HEK293 (cell line): ENCODE measurements around the gene KCNJ6.

Experiments
- CTCF ChIA-PET: fragments of 350-600 bp; formaldehyde crosslinking; extraction: SDS; loops from one replicate; lab custom pipeline; 2021; ENCODE audit warnings: antibody characterized with exemption; lab: Yijun Ruan, JAX
- POLR2A ChIA-PET: fragments of 300-600 bp; formaldehyde crosslinking; extraction: SDS; loops from one replicate; lab custom pipeline; 2020; ENCODE audit warnings: antibody characterized with exemption, inconsistent platforms; lab: Yijun Ruan, JAX
- H3K27ac ChIP-seq: fragments of 200-500 bp; sonication (Bioruptor generic); 2 replicates; pipeline ENCODE4 v1.5.1; 2014; ENCODE audit warnings: low read depth, low read length, control low read depth, inconsistent platforms; ENCODE audit errors: extremely low read depth
- H3K36me3 ChIP-seq, 2 experiments: fragments of 200-500 bp in 1 of 2; sonication (Bioruptor generic) in 1 of 2; 1 replicate in 1 of 2; 2 replicates in 1 of 2; pipeline ENCODE4 v1.5.1; 2014 to 2017; ENCODE audit warnings: inconsistent platforms in 2 of 2, low read length in 2 of 2; ENCODE audit not compliant: control insufficient read depth in 2 of 2, insufficient read depth in 1 of 2
- H3K4me1 ChIP-seq: fragments of 200-500 bp; sonication (Bioruptor generic); 2 replicates; pipeline ENCODE4 v1.5.1; 2014; ENCODE audit warnings: mild to moderate bottlenecking, low read length, inconsistent platforms; ENCODE audit not compliant: control insufficient read depth, insufficient read depth
- H3K4me3 ChIP-seq: 2 replicates; pipeline ENCODE4 v1.5.1; 2011; ENCODE audit warnings: low read depth, mild to moderate bottlenecking, control low read depth, low read length, moderate library complexity
- H3K9me3 ChIP-seq: fragments of 200-500 bp; sonication (Bioruptor generic); 2 replicates; pipeline ENCODE4 v1.5.1; 2014; ENCODE audit warnings: low read depth, low read length, inconsistent platforms; ENCODE audit not compliant: control insufficient read depth, insufficient read depth
- ATF2 ChIP-seq: fragments of 450-650 bp; formaldehyde crosslinking; IDR thresholded peaks from 2 replicates; pipeline ENCODE4 v1.5.1; 2016; ENCODE audit warnings: missing biosample characterization, missing genetic modification characterization, low read depth
- BCL11A ChIP-seq: fragments of 450-650 bp; formaldehyde crosslinking; IDR thresholded peaks from 2 replicates; pipeline ENCODE4 v1.5.1; 2016; ENCODE audit warnings: low read depth, missing biosample characterization, missing genetic modification characterization
- OSR2 ChIP-seq: fragments of 450-650 bp; formaldehyde crosslinking; IDR thresholded peaks from 2 replicates; pipeline ENCODE4 v1.5.1; 2016; ENCODE audit warnings: missing biosample characterization, missing genetic modification characterization
- PRDM10 ChIP-seq: fragments of 450-650 bp; formaldehyde crosslinking; IDR thresholded peaks from 2 replicates; pipeline ENCODE4 v1.5.1; 2016; ENCODE audit warnings: missing biosample characterization, missing genetic modification characterization
- RBAK ChIP-seq: fragments of 450-650 bp; formaldehyde crosslinking; IDR thresholded peaks from 2 replicates; pipeline ENCODE4 v1.5.1; 2016; ENCODE audit warnings: missing biosample characterization, missing genetic modification characterization
- SCRT1 ChIP-seq: fragments of 450-650 bp; formaldehyde crosslinking; IDR thresholded peaks from 2 replicates; pipeline ENCODE4 v1.5.1; 2016; ENCODE audit warnings: missing biosample characterization, missing genetic modification characterization, borderline replicate concordance
- SETDB1 ChIP-seq: IDR thresholded peaks from one replicate; pipeline ENCODE4 v1.6.1; 2017; ENCODE audit warnings: mild to moderate bottlenecking, low read length, moderate library complexity, mixed read lengths; ENCODE audit not compliant: insufficient read length
- TCF7L2 ChIP-seq: IDR thresholded peaks from 2 replicates; pipeline ENCODE4 v1.6.1; 2011; ENCODE audit warnings: low read depth, mild to moderate bottlenecking, inconsistent platforms, low read length, moderate library complexity, borderline replicate concordance
- ZBTB7A ChIP-seq: fragments of 450-650 bp; formaldehyde crosslinking; IDR thresholded peaks from 2 replicates; pipeline ENCODE4 v1.5.1; 2016; ENCODE audit warnings: low read depth, missing biosample characterization, missing genetic modification characterization
- ZEB2 ChIP-seq: fragments of 450-650 bp; formaldehyde crosslinking; IDR thresholded peaks from 2 replicates; pipeline ENCODE4 v1.5.1; 2016; ENCODE audit warnings: missing biosample characterization, missing genetic modification characterization
- ZNF138 ChIP-seq: fragments of 450-650 bp; formaldehyde crosslinking; IDR thresholded peaks from 2 replicates; pipeline ENCODE4 v1.5.1; 2016; ENCODE audit warnings: missing biosample characterization, missing genetic modification characterization, borderline replicate concordance
- ZNF140 ChIP-seq: fragments of 450-650 bp; formaldehyde crosslinking; IDR thresholded peaks from 2 replicates; pipeline ENCODE4 v1.5.1; 2016; ENCODE audit warnings: missing biosample characterization, missing genetic modification characterization
- ZNF19 ChIP-seq: fragments of 450-650 bp; formaldehyde crosslinking; IDR thresholded peaks from 2 replicates; pipeline ENCODE4; 2016; ENCODE audit warnings: missing biosample characterization, missing genetic modification characterization, low read depth
- ZNF211 ChIP-seq: fragments of 450-650 bp; formaldehyde crosslinking; IDR thresholded peaks from 2 replicates; pipeline ENCODE4 v1.5.1; 2016; ENCODE audit warnings: low read depth, missing biosample characterization, missing genetic modification characterization
- ZNF366 ChIP-seq: fragments of 450-650 bp; formaldehyde crosslinking; conservative IDR thresholded peaks from 2 replicates; pipeline ENCODE4 v1.5.1; 2016; ENCODE audit warnings: missing biosample characterization, missing genetic modification characterization
- ZNF398 ChIP-seq: fragments of 450-650 bp; formaldehyde crosslinking; IDR thresholded peaks from 2 replicates; pipeline ENCODE4 v1.5.1; 2017; ENCODE audit warnings: missing biosample characterization, missing genetic modification characterization
- ZNF416 ChIP-seq: fragments of 450-650 bp; formaldehyde crosslinking; IDR thresholded peaks from 2 replicates; pipeline ENCODE4 v1.5.1; 2016; ENCODE audit warnings: missing biosample characterization, missing genetic modification characterization
- ZNF548 ChIP-seq: fragments of 450-650 bp; formaldehyde crosslinking; IDR thresholded peaks from 2 replicates; pipeline ENCODE4 v1.5.1; 2016; ENCODE audit warnings: missing biosample characterization, missing genetic modification characterization
- ZNF558 ChIP-seq: fragments of 450-650 bp; formaldehyde crosslinking; IDR thresholded peaks from 2 replicates; pipeline ENCODE4 v1.5.1; 2016; ENCODE audit warnings: missing biosample characterization, missing genetic modification characterization
- ZNF585B ChIP-seq: fragments of 450-650 bp; formaldehyde crosslinking; IDR thresholded peaks from 2 replicates; pipeline ENCODE4 v1.5.1; 2016; ENCODE audit warnings: missing biosample characterization, missing genetic modification characterization
- ZNF610 ChIP-seq: fragments of 450-650 bp; formaldehyde crosslinking; IDR thresholded peaks from 2 replicates; pipeline ENCODE4 v1.5.1; 2016; ENCODE audit warnings: missing biosample characterization, missing genetic modification characterization, borderline replicate concordance
- ZNF704 ChIP-seq: fragments of 450-650 bp; formaldehyde crosslinking; IDR thresholded peaks from 2 replicates; pipeline ENCODE4 v1.5.1; 2016; ENCODE audit warnings: missing biosample characterization, missing genetic modification characterization
- ZSCAN23 ChIP-seq: fragments of 450-650 bp; formaldehyde crosslinking; IDR thresholded peaks from 2 replicates; pipeline ENCODE4 v1.5.1; 2016; ENCODE audit warnings: missing biosample characterization, missing genetic modification characterization
- TF ChIP-seq, protein P1 (sequence below): fragments of 450-650 bp; IDR thresholded peaks from 2 replicates; pipeline ENCODE4 v1.5.1; 2018; ENCODE audit warnings: missing biosample characterization, mild to moderate bottlenecking, missing genetic modification characterization

Gene KCNJ6

GRCh38 chr21:37849506-37850102, 66.7 kb downstream of the KCNJ6 start (continued):
- TF ChIP-seq, protein P1, sequence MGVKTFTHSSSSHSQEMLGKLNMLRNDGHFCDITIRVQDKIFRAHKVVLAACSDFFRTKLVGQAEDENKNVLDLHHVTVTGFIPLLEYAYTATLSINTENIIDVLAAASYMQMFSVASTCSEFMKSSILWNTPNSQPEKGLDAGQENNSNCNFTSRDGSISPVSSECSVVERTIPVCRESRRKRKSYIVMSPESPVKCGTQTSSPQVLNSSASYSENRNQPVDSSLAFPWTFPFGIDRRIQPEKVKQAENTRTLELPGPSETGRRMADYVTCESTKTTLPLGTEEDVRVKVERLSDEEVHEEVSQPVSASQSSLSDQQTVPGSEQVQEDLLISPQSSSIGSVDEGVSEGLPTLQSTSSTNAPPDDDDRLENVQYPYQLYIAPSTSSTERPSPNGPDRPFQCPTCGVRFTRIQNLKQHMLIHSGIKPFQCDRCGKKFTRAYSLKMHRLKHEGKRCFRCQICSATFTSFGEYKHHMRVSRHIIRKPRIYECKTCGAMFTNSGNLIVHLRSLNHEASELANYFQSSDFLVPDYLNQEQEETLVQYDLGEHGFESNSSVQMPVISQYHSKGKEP (tag by site-specific recombination): no peak
- TF ChIP-seq ATF2: no peak
- TF ChIP-seq PRDM10 (tag by site-specific recombination): no peak
- no peak for TF ChIP-seq ZNF398
- TF ChIP-seq ZNF704 (tag by site-specific recombination): no peak
- no peak for TF ChIP-seq OSR2 (tag by site-specific recombination)

DNA sequence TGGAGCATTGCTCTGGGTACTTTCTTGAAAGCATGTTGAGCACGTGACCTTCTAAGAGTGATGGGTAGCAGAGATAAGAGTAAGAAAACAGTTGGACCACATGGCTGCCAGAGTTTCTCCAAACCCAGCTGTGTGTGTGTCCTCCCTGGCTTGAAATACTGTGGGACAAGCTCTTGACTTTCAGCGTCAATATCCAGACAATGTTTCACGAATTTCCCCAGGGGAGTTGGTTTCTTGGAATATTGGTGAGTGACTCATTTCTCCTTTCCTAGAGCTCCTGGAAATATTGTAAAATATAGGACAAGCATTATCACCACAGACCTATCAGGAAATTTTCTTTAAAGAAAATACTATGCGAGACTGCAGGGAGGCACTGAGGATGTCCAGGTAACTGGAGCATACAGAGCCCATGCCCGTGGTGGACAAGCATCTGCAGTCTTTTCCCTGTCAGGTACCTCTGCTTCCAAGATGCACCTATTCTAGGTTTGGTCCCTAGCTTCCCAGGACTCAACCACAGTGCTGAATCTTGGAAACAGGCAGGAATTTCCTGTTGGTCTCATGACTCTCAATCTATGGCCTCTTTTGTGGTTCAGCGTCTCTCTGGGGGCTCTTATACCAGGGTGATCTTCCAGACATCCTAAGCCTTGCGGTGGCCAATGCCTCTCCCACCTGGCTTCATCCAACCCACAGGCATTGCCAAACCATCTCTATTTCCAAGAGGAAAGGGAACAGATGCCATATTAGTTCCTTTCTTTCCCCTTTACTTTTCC, 67.4 kb downstream of the KCNJ6 start:
- no peaks in the 10 kb centered on the region for H3K36me3 ChIP-seq
- CTCF ChIA-PET: no interaction called here
- no peak overlapping the region for H3K4me3 ChIP-seq
- H3K4me1 ChIP-seq: no peaks in the 10 kb centered on the region
- no peaks in the 10 kb centered on the region for H3K9me3 ChIP-seq
- H3K27ac ChIP-seq: no peak overlapping the region
- POLR2A ChIA-PET: no interaction called here
- TF ChIP-seq SCRT1 (tag by site-specific recombination): no peak
- no peak for TF ChIP-seq ZNF585B
- no peak for TF ChIP-seq ZNF19 (tag by site-specific recombination)
- no peak for TF ChIP-seq ZNF416 (tag by site-specific recombination)
- TF ChIP-seq ZNF610 (tag by site-specific recombination): no peak
- TF ChIP-seq, all 188 proteins: peak for 0

- H3K36me3 ChIP-seq: no peaks in the 10 kb centered on the region
- no peaks in the 10 kb centered on the region for H3K9me3 ChIP-seq
- no peak overlapping the region for H3K27ac ChIP-seq
- no peaks in the 10 kb centered on the region for H3K4me1 ChIP-seq
- ChIA-PET CTCF (interaction anchor here (0.7 kb wide), 1 partner anchor 322 kb away, joined by 6 read pairs; no protein-coding TSS in a partner anchor), POLR2A (no interaction called here)
- H3K4me3 ChIP-seq: no peak overlapping the region
- TF ChIP-seq ZNF211 (tag by site-specific recombination): no peak
- TF ChIP-seq RBAK: no peak
- no peak for TF ChIP-seq ZNF138 (tag by site-specific recombination)
- no peak for TF ChIP-seq BCL11A (tag by site-specific recombination)
- no peak for TF ChIP-seq ZNF366 (tag by site-specific recombination)
- no peak for TF ChIP-seq TCF7L2
- no peak for TF ChIP-seq SETDB1
- TF ChIP-seq ZEB2 (tag by site-specific recombination): no peak
- TF ChIP-seq ZNF548: no peak
- TF ChIP-seq ZNF140 (tag by site-specific recombination): no peak
- no peak for TF ChIP-seq ZSCAN23 (tag by site-specific recombination)
- TF ChIP-seq ZNF558: no peak
- no peak for TF ChIP-seq ZBTB7A (tag by site-specific recombination)
Observed at GRCh38 chr21:37845535-37845934, 70.7 kb downstream of the KCNJ6 start.
